ENCODE results near the gene CHCHD6. TPM values are rescaled to one million over a fixed set of nuclear protein-coding genes. Genes with fewer than 3 reads are reported as not detected.

CHCHD6 gene
- total RNA-seq, 1 experiment from 2014 or later = 33.0 TPM

- no peak overlapping the region for H3K4me3 ChIP-seq (ENCODE audit: low read length)
- no TSS peak for BruUV-seq (replicated peaks)
- no peak overlapping the region for H3K27ac ChIP-seq (ENCODE audit: low read length)
- H3K36me3 ChIP-seq (ENCODE audit: low read depth, low read length) = no peaks in the 10 kb centered on the region
- intact Hi-C loops (cut with micrococcal nuclease) = no loop called here
- H3K79me2 ChIP-seq (ENCODE audit: low read length) = no peaks in the 10 kb centered on the region
- DNase-seq = no peak
- H3K4me1 ChIP-seq (ENCODE audit: insufficient read depth, low read length) = no peaks in the 10 kb centered on the region
- no peak overlapping the region for H2AFZ ChIP-seq (ENCODE audit: low read length)
- H4K20me1 ChIP-seq (ENCODE audit: low read length) = no peaks in the 10 kb centered on the region
- no peak overlapping the region for H3K9ac ChIP-seq (ENCODE audit: low read length)
- TF ChIP-seq EZH2 (IDR thresholded peaks at IDR 0.05; ENCODE audit: low read length, unreplicated experiment) (no peak), EZH2phosphoT487 (IDR thresholded peaks at IDR 0.05; ENCODE audit: borderline replicate concordance, low read length) (no peak), CTCF (conservative IDR thresholded peaks at IDR 0.05; ENCODE audit: low read depth, low read length) (no peak)
- H3F3A ChIP-seq (ENCODE audit: low read length, unreplicated experiment) = no peaks in the 10 kb centered on the region
- POLR2A ChIA-PET (ENCODE audit: unreplicated experiment) = no interaction called here
- H3K27me3 ChIP-seq (ENCODE audit: low read length) = no peaks in the 10 kb centered on the region
- no peak overlapping the region for H3K4me2 ChIP-seq (ENCODE audit: low read length)
- no peaks in the 10 kb centered on the region for H3K9me2 ChIP-seq (replicated peaks; ENCODE audit: low read length)
- ATAC-seq = no peak
- H3K9me3 ChIP-seq (ENCODE audit: low read length) = no peaks in the 10 kb centered on the region
- CTCF ChIA-PET = no interaction called here
These were observed 89.0 kb downstream of the CHCHD6 start for GRCh38 chr3:126792998-126793397.

DNA sequence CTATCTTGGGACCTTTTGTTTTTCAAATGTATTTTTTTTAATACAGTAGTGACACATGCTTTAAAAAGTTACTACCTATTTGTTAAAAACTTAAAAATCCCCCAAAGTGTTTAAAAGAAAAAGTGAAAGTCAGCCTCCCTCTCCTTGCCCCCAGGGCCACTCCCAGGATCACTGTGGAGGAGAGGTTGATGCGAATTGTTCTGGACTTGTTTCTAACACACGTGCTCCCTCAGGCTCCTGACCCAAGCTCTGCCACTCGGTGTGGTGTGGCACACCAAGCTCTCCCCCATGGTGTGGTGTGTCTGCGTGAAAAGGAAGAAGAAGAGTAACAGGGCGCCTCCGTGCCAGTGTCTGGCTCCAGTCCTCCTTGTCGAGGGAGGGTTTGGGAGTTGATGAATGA, 93.5 kb downstream of the CHCHD6 start:
- no TSS peak for BruUV-seq (replicated peaks)
- intact Hi-C loops (cut with micrococcal nuclease) = no loop called here
- no peak for TF ChIP-seq EZH2phosphoT487 (IDR thresholded peaks at IDR 0.05; ENCODE audit: borderline replicate concordance, low read length)
- TF ChIP-seq CTCF (conservative IDR thresholded peaks at IDR 0.05; ENCODE audit: low read depth, low read length) = no peak
- no peak for TF ChIP-seq EZH2 (IDR thresholded peaks at IDR 0.05; ENCODE audit: low read length, unreplicated experiment)
- Histone ChIP-seq H3K27ac (ENCODE audit: low read length) (no peak overlapping the region), H3F3A (ENCODE audit: low read length, unreplicated experiment) (no peaks in the 10 kb centered on the region), H4K20me1 (ENCODE audit: low read length) (no peaks in the 10 kb centered on the region), H3K9me2 (replicated peaks; ENCODE audit: low read length) (no peaks in the 10 kb centered on the region), H3K4me3 (ENCODE audit: low read length) (no peak overlapping the region), H3K9me3 (ENCODE audit: low read length) (no peaks in the 10 kb centered on the region), H3K79me2 (ENCODE audit: low read length) (no peaks in the 10 kb centered on the region), H3K4me2 (ENCODE audit: low read length) (no peak overlapping the region), H3K36me3 (ENCODE audit: low read depth, low read length) (no peaks in the 10 kb centered on the region), H3K4me1 (ENCODE audit: insufficient read depth, low read length) (no peaks in the 10 kb centered on the region), H2AFZ (ENCODE audit: low read length) (no peak overlapping the region), H3K27me3 (ENCODE audit: low read length) (no peaks in the 10 kb centered on the region), H3K9ac (ENCODE audit: low read length) (no peak overlapping the region)
- DNase-seq (no peak), ATAC-seq (no peak)
- ChIA-PET POLR2A (ENCODE audit: unreplicated experiment) (no interaction called here), CTCF (no interaction called here)

DNA sequence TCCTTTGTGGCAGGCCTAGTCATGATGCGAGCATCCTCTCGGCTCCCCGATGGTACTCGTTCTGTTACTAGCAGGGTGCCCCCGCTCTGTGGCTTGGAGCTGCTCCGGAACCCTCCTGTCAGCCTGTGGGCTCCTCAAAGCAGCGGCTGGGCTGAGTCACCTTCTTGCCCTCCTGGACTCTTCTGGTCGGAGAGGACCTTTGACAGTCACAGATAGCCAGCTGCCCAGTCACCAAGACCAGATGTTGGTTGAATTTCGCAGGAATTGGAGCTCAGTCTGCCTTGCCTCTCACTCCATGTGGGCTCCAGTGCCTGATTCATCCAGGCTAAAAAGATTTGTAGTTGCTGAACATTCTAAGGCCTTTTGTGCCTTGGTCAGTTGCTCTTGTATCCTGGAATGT, 94.5 kb downstream of the CHCHD6 start:
- H3K4me3 ChIP-seq (ENCODE audit: low read length) = no peak overlapping the region
- H3K36me3 ChIP-seq (ENCODE audit: low read depth, low read length) = no peaks in the 10 kb centered on the region
- no peak overlapping the region for H3K27ac ChIP-seq (ENCODE audit: low read length)
- H3K4me2 ChIP-seq (ENCODE audit: low read length) = no peak overlapping the region
- BruUV-seq (replicated peaks) = no TSS peak
- H3K9me2 ChIP-seq (replicated peaks; ENCODE audit: low read length) = no peaks in the 10 kb centered on the region
- no peaks in the 10 kb centered on the region for H3F3A ChIP-seq (ENCODE audit: low read length, unreplicated experiment)
- ChIA-PET POLR2A (ENCODE audit: unreplicated experiment) (no interaction called here), CTCF (no interaction called here)
- no peak for DNase-seq
- intact Hi-C loops (cut with micrococcal nuclease) = no loop called here
- H3K9me3 ChIP-seq (ENCODE audit: low read length) = no peaks in the 10 kb centered on the region
- no peaks in the 10 kb centered on the region for H3K27me3 ChIP-seq (ENCODE audit: low read length)
- no peak for ATAC-seq
- H4K20me1 ChIP-seq (ENCODE audit: low read length) = no peaks in the 10 kb centered on the region
- no peaks in the 10 kb centered on the region for H3K4me1 ChIP-seq (ENCODE audit: insufficient read depth, low read length)
- H3K9ac ChIP-seq (ENCODE audit: low read length) = no peak overlapping the region
- no peaks in the 10 kb centered on the region for H3K79me2 ChIP-seq (ENCODE audit: low read length)
- H2AFZ ChIP-seq (ENCODE audit: low read length) = no peak overlapping the region
- TF ChIP-seq EZH2phosphoT487 (IDR thresholded peaks at IDR 0.05; ENCODE audit: borderline replicate concordance, low read length) = no peak
- no peak for TF ChIP-seq EZH2 (IDR thresholded peaks at IDR 0.05; ENCODE audit: low read length, unreplicated experiment)
- TF ChIP-seq CTCF (conservative IDR thresholded peaks at IDR 0.05; ENCODE audit: low read depth, low read length) = no peak

All from PC-3 (cell line).